Nephron (organoid): ENCODE results near the gene C2orf69.

Source experiments
- H3K27ac Mint-ChIP-seq, 3 experiments: 2 replicates each; pipeline ENCODE4 v1.8.0; 2020; ENCODE audit warnings: mixed read lengths in 3 of 3, mild to moderate bottlenecking in 2 of 3, moderate library complexity in 1 of 3
- H3K27me3 Mint-ChIP-seq: 2 replicates; pipeline ENCODE4 v1.8.0; 2021; ENCODE audit warnings: low read depth, mild to moderate bottlenecking, moderate library complexity, mixed read lengths
- H3K36me3 Mint-ChIP-seq: 2 replicates; pipeline ENCODE4 v1.8.0; 2020; ENCODE audit warnings: low read depth, mixed read lengths
- H3K4me1 Mint-ChIP-seq: 2 replicates; pipeline ENCODE4 v1.8.0; 2020; ENCODE audit warnings: mixed read lengths
- H3K4me3 Mint-ChIP-seq, 3 experiments: 2 replicates each; pipeline ENCODE4 v1.8.0; 2020; ENCODE audit warnings: mild to moderate bottlenecking in 3 of 3, mixed read lengths in 3 of 3, moderate library complexity in 2 of 3
- H3K9me3 Mint-ChIP-seq: 2 replicates; pipeline ENCODE4 v1.8.0; 2020; ENCODE audit warnings: mixed read lengths
- CTCF ChIP-seq, 3 experiments: fragments of 200-600 bp; sonication (generic); IDR thresholded peaks; one replicate each; pipeline ENCODE4 v1.5.0; 2021; ENCODE audit warnings: antibody characterized with exemption in 3 of 3; ENCODE audit not compliant: unreplicated experiment in 3 of 3

Gene C2orf69

GRCh38 chr2:199975273-199975895, 64.3 kb downstream of the C2orf69 start:
- no peak overlapping the region for H3K27ac Mint-ChIP-seq
- no peaks in the 10 kb centered on the region for H3K36me3 Mint-ChIP-seq
- H3K4me1 Mint-ChIP-seq, result peaks cover 21% of the 10 kb centered on the region
- H3K4me3 Mint-ChIP-seq, result no peak overlapping the region
- H3K27me3 Mint-ChIP-seq, result no peaks in the 10 kb centered on the region
- H3K9me3 Mint-ChIP-seq, result no peaks in the 10 kb centered on the region
- TF ChIP-seq CTCF (IDR thresholded peaks at IDR 0.05; ENCODE audit: unreplicated experiment in 3 of 3), result no peak
